Measurements from ENCODE around the gene SNX14.

Gene SNX14

DNA sequence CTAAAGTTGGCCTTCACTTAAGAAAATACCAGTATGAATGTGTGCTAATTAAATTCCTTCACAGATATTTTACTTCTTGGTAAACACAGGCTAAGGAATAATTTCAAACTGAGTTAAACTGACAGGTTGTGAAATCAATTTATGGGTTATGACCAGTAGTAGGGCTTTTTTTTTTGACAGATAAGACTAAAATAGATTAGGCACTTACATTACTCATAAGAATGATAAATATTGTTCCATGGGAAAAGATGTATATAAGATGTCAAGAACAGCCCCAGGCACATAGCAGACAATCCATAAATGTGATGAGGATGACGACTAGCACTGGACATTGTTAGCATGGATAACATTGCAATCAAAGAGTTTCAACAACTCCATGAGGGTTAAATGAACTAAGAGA lies 120.9 kb downstream of the SNX14 start:
- TF ChIP-seq YY1 (IDR thresholded peaks at IDR 0.05; ENCODE audit: low read depth) (no peak), EP300 (IDR thresholded peaks at IDR 0.05; ENCODE audit: borderline replicate concordance) (no peak), CEBPB (IDR thresholded peaks at IDR 0.05) (no peak), TCF12 (IDR thresholded peaks at IDR 0.05; ENCODE audit: low read depth) (no peak), RAD21 (IDR thresholded peaks at IDR 0.05; ENCODE audit: low read depth) (no peak), NFIC (IDR thresholded peaks at IDR 0.05) (no peak)
- TF ChIP-seq, protein P1, sequence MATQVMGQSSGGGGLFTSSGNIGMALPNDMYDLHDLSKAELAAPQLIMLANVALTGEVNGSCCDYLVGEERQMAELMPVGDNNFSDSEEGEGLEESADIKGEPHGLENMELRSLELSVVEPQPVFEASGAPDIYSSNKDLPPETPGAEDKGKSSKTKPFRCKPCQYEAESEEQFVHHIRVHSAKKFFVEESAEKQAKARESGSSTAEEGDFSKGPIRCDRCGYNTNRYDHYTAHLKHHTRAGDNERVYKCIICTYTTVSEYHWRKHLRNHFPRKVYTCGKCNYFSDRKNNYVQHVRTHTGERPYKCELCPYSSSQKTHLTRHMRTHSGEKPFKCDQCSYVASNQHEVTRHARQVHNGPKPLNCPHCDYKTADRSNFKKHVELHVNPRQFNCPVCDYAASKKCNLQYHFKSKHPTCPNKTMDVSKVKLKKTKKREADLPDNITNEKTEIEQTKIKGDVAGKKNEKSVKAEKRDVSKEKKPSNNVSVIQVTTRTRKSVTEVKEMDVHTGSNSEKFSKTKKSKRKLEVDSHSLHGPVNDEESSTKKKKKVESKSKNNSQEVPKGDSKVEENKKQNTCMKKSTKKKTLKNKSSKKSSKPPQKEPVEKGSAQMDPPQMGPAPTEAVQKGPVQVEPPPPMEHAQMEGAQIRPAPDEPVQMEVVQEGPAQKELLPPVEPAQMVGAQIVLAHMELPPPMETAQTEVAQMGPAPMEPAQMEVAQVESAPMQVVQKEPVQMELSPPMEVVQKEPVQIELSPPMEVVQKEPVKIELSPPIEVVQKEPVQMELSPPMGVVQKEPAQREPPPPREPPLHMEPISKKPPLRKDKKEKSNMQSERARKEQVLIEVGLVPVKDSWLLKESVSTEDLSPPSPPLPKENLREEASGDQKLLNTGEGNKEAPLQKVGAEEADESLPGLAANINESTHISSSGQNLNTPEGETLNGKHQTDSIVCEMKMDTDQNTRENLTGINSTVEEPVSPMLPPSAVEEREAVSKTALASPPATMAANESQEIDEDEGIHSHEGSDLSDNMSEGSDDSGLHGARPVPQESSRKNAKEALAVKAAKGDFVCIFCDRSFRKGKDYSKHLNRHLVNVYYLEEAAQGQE (IDR thresholded peaks at IDR 0.05; ENCODE audit: low read depth) = no peak

- TF ChIP-seq TCF12 (IDR thresholded peaks at IDR 0.05; ENCODE audit: low read depth) = no peak
- TF ChIP-seq YY1 (IDR thresholded peaks at IDR 0.05; ENCODE audit: low read depth) = no peak
- no peak for TF ChIP-seq CEBPB (IDR thresholded peaks at IDR 0.05)
- no peak for TF ChIP-seq FOXM1 (IDR thresholded peaks at IDR 0.05; ENCODE audit: borderline replicate concordance, low read depth)
- TF ChIP-seq, protein P2, sequence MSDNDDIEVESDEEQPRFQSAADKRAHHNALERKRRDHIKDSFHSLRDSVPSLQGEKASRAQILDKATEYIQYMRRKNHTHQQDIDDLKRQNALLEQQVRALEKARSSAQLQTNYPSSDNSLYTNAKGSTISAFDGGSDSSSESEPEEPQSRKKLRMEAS (IDR thresholded peaks at IDR 0.05) = no peak
- TF ChIP-seq, protein P3, sequence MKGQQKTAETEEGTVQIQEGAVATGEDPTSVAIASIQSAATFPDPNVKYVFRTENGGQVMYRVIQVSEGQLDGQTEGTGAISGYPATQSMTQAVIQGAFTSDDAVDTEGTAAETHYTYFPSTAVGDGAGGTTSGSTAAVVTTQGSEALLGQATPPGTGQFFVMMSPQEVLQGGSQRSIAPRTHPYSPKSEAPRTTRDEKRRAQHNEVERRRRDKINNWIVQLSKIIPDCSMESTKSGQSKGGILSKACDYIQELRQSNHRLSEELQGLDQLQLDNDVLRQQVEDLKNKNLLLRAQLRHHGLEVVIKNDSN (IDR thresholded peaks at IDR 0.05) = no peak
- TF ChIP-seq EP300 (IDR thresholded peaks at IDR 0.05; ENCODE audit: borderline replicate concordance) = no peak
These were observed 123.6 kb downstream of the SNX14 start for GRCh38 chr6:85470023-85470410.

DNA sequence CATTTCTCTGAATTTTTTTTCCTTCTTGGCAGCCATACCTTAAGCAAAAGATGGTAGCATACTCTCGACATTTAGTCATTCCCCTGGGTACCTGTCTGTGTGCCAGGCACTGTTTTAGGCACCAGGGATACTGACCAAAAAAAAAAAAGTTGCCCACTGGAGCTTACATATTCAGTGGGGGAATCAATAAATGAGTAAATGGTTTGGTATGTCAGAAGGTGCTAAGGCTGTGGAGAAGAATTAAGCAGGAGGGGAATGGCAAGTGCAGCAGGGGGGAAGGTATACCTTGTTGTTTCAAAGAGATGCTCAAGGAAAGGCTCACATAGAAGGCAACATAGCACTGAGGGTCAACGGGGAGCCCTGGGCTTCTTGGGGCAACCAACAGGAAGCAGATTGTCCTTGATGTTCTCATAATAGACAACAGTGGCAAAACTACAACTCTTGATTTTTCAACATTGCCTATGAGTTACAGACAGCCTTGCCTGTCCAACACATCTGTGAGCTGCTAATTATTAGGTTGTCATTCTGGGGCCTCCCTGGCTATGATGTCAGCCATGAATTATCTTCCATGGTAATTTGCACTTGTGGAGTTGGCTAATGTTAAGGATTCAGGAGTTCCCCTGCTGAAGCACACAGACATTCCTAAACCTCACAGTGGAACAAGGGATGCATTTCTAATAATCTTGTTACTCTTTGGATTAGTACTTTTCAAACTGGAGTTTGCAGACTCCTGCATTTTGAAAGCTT lies 124.2 kb downstream of the SNX14 start:
- TF ChIP-seq TEAD4 (IDR thresholded peaks at IDR 0.05) (0 out of 2 replicates have a peak, but pooled peaks have one; percentile 9), CEBPB (IDR thresholded peaks at IDR 0.05) (no peak), NFIC (IDR thresholded peaks at IDR 0.05) (peak; percentile 21; the same call in 1 of the 2 replicates), EP300 (IDR thresholded peaks at IDR 0.05; ENCODE audit: borderline replicate concordance) (peak; percentile 34; the same call in 1 of the 2 replicates)

DNA sequence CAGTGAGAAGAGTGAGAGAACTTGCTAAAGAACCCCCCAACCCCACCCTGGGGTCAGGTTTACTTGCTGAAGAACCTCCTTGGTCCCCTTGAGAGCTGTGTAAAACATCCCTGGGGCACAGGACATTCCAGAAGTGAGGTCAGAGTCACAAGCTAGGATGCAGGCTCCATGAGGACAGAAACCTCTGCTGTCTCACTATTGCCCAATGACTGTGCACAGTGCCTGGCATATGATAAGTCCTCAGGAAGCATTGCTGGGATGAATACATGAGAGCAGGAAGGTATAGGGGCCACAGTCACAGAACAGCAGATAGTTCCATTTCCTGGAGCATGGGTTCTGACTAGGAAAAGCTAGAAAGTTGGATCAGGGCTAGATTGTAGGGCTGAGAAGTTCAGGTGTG lies 125.3 kb downstream of the SNX14 start:
- TF ChIP-seq CEBPB (IDR thresholded peaks at IDR 0.05) = peak; percentile 37; the same call in 1 of the 2 replicates
- TF ChIP-seq, protein P1 (IDR thresholded peaks at IDR 0.05; ENCODE audit: low read depth) = no peak

GRCh38 chr6:85465762-85466161 lies 127.9 kb downstream of the SNX14 start:
- no peak for TF ChIP-seq TAF1 (IDR thresholded peaks at IDR 0.05; ENCODE audit: low read depth)
- TF ChIP-seq CEBPB (IDR thresholded peaks at IDR 0.05) = no peak
- no peak for TF ChIP-seq EGR1 (IDR thresholded peaks at IDR 0.05)
- no peak for TF ChIP-seq RAD21 (IDR thresholded peaks at IDR 0.05; ENCODE audit: low read depth)
- no peak for TF ChIP-seq EP300 (IDR thresholded peaks at IDR 0.05; ENCODE audit: borderline replicate concordance)
- TF ChIP-seq YY1 (IDR thresholded peaks at IDR 0.05; ENCODE audit: low read depth) = no peak
- TF ChIP-seq, protein P1 (IDR thresholded peaks at IDR 0.05; ENCODE audit: low read depth) = no peak
- TF ChIP-seq, protein P2 (IDR thresholded peaks at IDR 0.05) = no peak
- TF ChIP-seq FOXM1 (IDR thresholded peaks at IDR 0.05; ENCODE audit: borderline replicate concordance, low read depth) = no peak
- TF ChIP-seq TCF12 (IDR thresholded peaks at IDR 0.05; ENCODE audit: low read depth) = no peak
- no peak for TF ChIP-seq CREB1 (IDR thresholded peaks at IDR 0.05; ENCODE audit: low read depth)
- TF ChIP-seq NFIC (IDR thresholded peaks at IDR 0.05) = no peak
- TF ChIP-seq, protein P3 (IDR thresholded peaks at IDR 0.05) = no peak
- no peak for TF ChIP-seq ZBTB7A (IDR thresholded peaks at IDR 0.05; ENCODE audit: low read depth)
- TF ChIP-seq TEAD4 (IDR thresholded peaks at IDR 0.05) = no peak

Data from Ishikawa (cell line).